ENCODE results near the gene SPATA20.

Gene SPATA20

GRCh38 chr17:50533185-50533584, 13.8 kb upstream of the SPATA20 start (continued):
- TF ChIP-seq ZNF777 (tag by site-specific recombination; IDR thresholded peaks at IDR 0.05; ENCODE audit: borderline replicate concordance) (no peak), OVOL3 (tag by site-specific recombination; IDR thresholded peaks at IDR 0.05) (no peak)

- H3K4me1 ChIP-seq (ENCODE audit: control insufficient read depth, insufficient read depth, low read length): peaks cover 19% of the 10 kb centered on the region
- H3K9me3 ChIP-seq (ENCODE audit: control insufficient read depth, insufficient read depth, low read depth, low read length): no peaks in the 10 kb centered on the region
- no peak overlapping the region; the same call in 1 of the 2 replicates for H3K27ac ChIP-seq (ENCODE audit: extremely low read depth, low read depth, low read length)
- POLR2A ChIA-PET: interaction anchor here (3.1 kb wide), 1 partner anchor 8 kb away, joined by 12 read pairs; no protein-coding TSS in a partner anchor
- H3K4me3 ChIP-seq (ENCODE audit: low read depth, low read length): no peak overlapping the region
- CTCF ChIA-PET: interaction anchor here (0.9 kb wide), 1 partner anchor 13 kb away, joined by 4 read pairs; the partner anchor contains the start of gene SPATA20
- H3K36me3 ChIP-seq (ENCODE audit: control insufficient read depth in 2 of 2, insufficient read depth in 1 of 2, low read length in 2 of 2): no peaks in the 10 kb centered on the region
- TF ChIP-seq SCRT1 (tag by site-specific recombination; IDR thresholded peaks at IDR 0.05; ENCODE audit: borderline replicate concordance) (no peak), ZNF600 (tag by site-specific recombination; IDR thresholded peaks at IDR 0.05) (peak; percentile 100), ZNF518A (tag by site-specific recombination; conservative IDR thresholded peaks at IDR 0.05; ENCODE audit: low read depth) (no peak), ZNF830 (tag by site-specific recombination; IDR thresholded peaks at IDR 0.05; ENCODE audit: low read depth) (no peak), ZNF121 (tag by site-specific recombination; IDR thresholded peaks at IDR 0.05) (no peak), ZNF843 (tag by site-specific recombination; IDR thresholded peaks at IDR 0.05) (peak; percentile 47; the same call in 1 of the 2 replicates), KLF17 (tag by site-specific recombination; IDR thresholded peaks at IDR 0.05) (peak; percentile 51; the same call in 1 of the 2 replicates), ZNF623 (tag by site-specific recombination; IDR thresholded peaks at IDR 0.05) (no peak), ZNF768 (tag by site-specific recombination; IDR thresholded peaks at IDR 0.05) (no peak), MYNN (tag by site-specific recombination; IDR thresholded peaks at IDR 0.05; ENCODE audit: borderline replicate concordance) (no peak), PRDM10 (tag by site-specific recombination; IDR thresholded peaks at IDR 0.05) (peak; percentile 44; the same call in 1 of the 2 replicates), ZNF555 (tag by site-specific recombination; conservative IDR thresholded peaks at IDR 0.05) (no peak), ZNF670 (tag by site-specific recombination; IDR thresholded peaks at IDR 0.05; ENCODE audit: low read depth) (no peak), ZBTB20 (tag by site-specific recombination; IDR thresholded peaks at IDR 0.05) (peak; percentile 60), SP7 (tag by site-specific recombination; IDR thresholded peaks at IDR 0.05) (peak; percentile 38), ZNF148 (tag by site-specific recombination; IDR thresholded peaks at IDR 0.05; ENCODE audit: borderline replicate concordance) (no peak), ZXDB (tag by site-specific recombination; IDR thresholded peaks at IDR 0.05) (peak; percentile 68), ZNF335 (tag by site-specific recombination; conservative IDR thresholded peaks at IDR 0.05) (peak; percentile 49), ZNF776 (tag by site-specific recombination; IDR thresholded peaks at IDR 0.05; ENCODE audit: borderline replicate concordance) (no peak), ZFP69B (tag by site-specific recombination; IDR thresholded peaks at IDR 0.05) (peak; percentile 15; the same call in 1 of the 2 replicates)
Measured at GRCh38 chr17:50533720-50534148, 13.2 kb upstream of the SPATA20 start.

All from HEK293 (cell line).